ENCODE data around the gene TMEM123. TPM values are rescaled to one million over a fixed set of nuclear protein-coding genes. Genes with fewer than 3 reads are reported as not detected.
A peak's percentile ranks its signal among the peaks of the same experiment; 100 is the strongest.
"Not testable (repeated sequence)": the region's sequence is repeated elsewhere in the genome, so short reads cannot be mapped to it uniquely, and the experiment has no call there.

TMEM123 gene
- total and polyA plus RNA-seq, 2 of the 13 experiments (the other 11 are each of a cell fraction or from before 2014, with no cell fraction given) = 365 to 2,761 TPM

GRCh38 chr11:102436561-102436960, 16.0 kb downstream of the TMEM123 start (continued):
- TF ChIP-seq GLMP (CRISPR knock-in tag; IDR thresholded peaks at IDR 0.05; ENCODE audit: borderline replicate concordance) (no peak), ZNF503 (CRISPR knock-in tag; IDR thresholded peaks at IDR 0.05) (no peak), ZFY (CRISPR knock-in tag; IDR thresholded peaks at IDR 0.05) (no peak), SP1 (IDR thresholded peaks at IDR 0.05) (no peak), SP1 (CRISPR knock-in tag; IDR thresholded peaks at IDR 0.05) (no peak), ZNF777 (CRISPR knock-in tag; IDR thresholded peaks at IDR 0.05) (no peak), AKAP8 (CRISPR knock-in tag; IDR thresholded peaks at IDR 0.05) (no peak), ZFP41 (CRISPR knock-in tag; IDR thresholded peaks at IDR 0.05; ENCODE audit: borderline replicate concordance) (no peak), TOE1 (CRISPR knock-in tag; IDR thresholded peaks at IDR 0.05) (no peak), ZNF768 (CRISPR knock-in tag; IDR thresholded peaks at IDR 0.05) (no peak), ZNF879 (CRISPR knock-in tag; IDR thresholded peaks at IDR 0.05) (no peak), ZNF672 (CRISPR knock-in tag; IDR thresholded peaks at IDR 0.05) (no peak), FOXP1 (IDR thresholded peaks at IDR 0.05) (no peak), FOXP1 (CRISPR knock-in tag; IDR thresholded peaks at IDR 0.05) (no peak)

GRCh38 chr11:102435688-102436087, 16.9 kb downstream of the TMEM123 start:
- no peak for ATAC-seq
- TF ChIP-seq RBM22 (optimal IDR thresholded peaks at IDR 0.05; ENCODE audit: low read length) (peak; percentile 4), NFIC (IDR thresholded peaks at IDR 0.05; ENCODE audit: low read length) (no peak)
- peaks cover 95% of the 10 kb centered on the region for H3K79me2 ChIP-seq (ENCODE audit: insufficient read depth, low read length)
- ChIA-PET POLR2A (no interaction called here), CTCF (ENCODE audit: low intra/inter-chr PET ratio, low total read pairs) (no interaction called here)
- H3K9ac ChIP-seq (ENCODE audit: insufficient read depth, low read depth, low read length) = no peak overlapping the region
- FAIRE-seq = no peak
- H3K9me3 ChIP-seq (ENCODE audit: low read length) = peaks cover 21% of the 10 kb centered on the region; the same call in 1 of the 2 replicates
- intact Hi-C loops (cut with micrococcal nuclease; ENCODE audit: unreplicated experiment) = no loop called here
- peaks cover 78% of the 10 kb centered on the region for H4K20me1 ChIP-seq (ENCODE audit: insufficient read depth, low read length)
- no peak overlapping the region for H3K4me2 ChIP-seq (ENCODE audit: low read depth, low read length)
- no TSS peak for BruUV-seq (replicated peaks)
- H3K36me3 ChIP-seq (replicated peaks in 1 of 2; ENCODE audit: control insufficient read depth in 1 of 2, insufficient read depth in 2 of 2, low read length in 2 of 2) = peaks cover 19 to 73% of the 10 kb centered on the region in 2 experiments
- H3K4me1 ChIP-seq (ENCODE audit: insufficient read depth, low read length) = peaks cover 56% of the 10 kb centered on the region
- in situ Hi-C loops (cut with HindIII; ENCODE audit: extremely low pct_ligation_motif_present, low pct_unique_long_range_greater_than_20kb) = no loop called here
- H3K4me3 ChIP-seq (replicated peaks in 1 of 3; ENCODE audit: insufficient read depth in 1 of 3, low read depth in 2 of 3, low read length in 3 of 3) = no peak overlapping the region
- no peak for DNase-seq (ENCODE audit: low spot score)
- H3K27ac ChIP-seq (ENCODE audit: extremely low read length, insufficient read depth, low read length) = no peak overlapping the region
- no peaks in the 10 kb centered on the region for H3K27me3 ChIP-seq (ENCODE audit: control insufficient read depth in 1 of 2, insufficient read depth in 2 of 2, low read length in 2 of 2)
- H2AFZ ChIP-seq (ENCODE audit: low read length) = no peak overlapping the region
- 97% methylated on average over 3 of the region's 3 CpGs for WGBS (ENCODE audit: low lambda C conversion rate)

- peaks cover 98% of the 10 kb centered on the region for H3K79me2 ChIP-seq (ENCODE audit: insufficient read depth, low read length)
- BruUV-seq (replicated peaks); H3K27ac ChIP-seq (ENCODE audit: extremely low read length, insufficient read depth, low read length); ATAC-seq; FAIRE-seq; CTCF ChIA-PET (ENCODE audit: low intra/inter-chr PET ratio, low total read pairs); H3K4me2 ChIP-seq (ENCODE audit: low read depth, low read length); POLR2A ChIA-PET; H3K9ac ChIP-seq (ENCODE audit: insufficient read depth, low read depth, low read length); intact Hi-C loops (cut with micrococcal nuclease; ENCODE audit: unreplicated experiment); H3K4me3 ChIP-seq (replicated peaks in 1 of 3; ENCODE audit: insufficient read depth in 1 of 3, low read depth in 2 of 3, low read length in 3 of 3); DNase-seq (ENCODE audit: low spot score); H3K27me3 ChIP-seq (ENCODE audit: control insufficient read depth in 1 of 2, insufficient read depth in 2 of 2, low read length in 2 of 2); H2AFZ ChIP-seq (ENCODE audit: low read length); in situ Hi-C loops (cut with HindIII; ENCODE audit: extremely low pct_ligation_motif_present, low pct_unique_long_range_greater_than_20kb): not testable (repeated sequence)
- H3K36me3 ChIP-seq (replicated peaks in 1 of 2; ENCODE audit: control insufficient read depth in 1 of 2, insufficient read depth in 2 of 2, low read length in 2 of 2) = peaks cover 24 to 93% of the 10 kb centered on the region in 2 experiments
- peaks cover 92% of the 10 kb centered on the region for H4K20me1 ChIP-seq (ENCODE audit: insufficient read depth, low read length)
- WGBS (ENCODE audit: low lambda C conversion rate) = 100% methylated on average over 3 of the region's 3 CpGs
- peaks cover 56% of the 10 kb centered on the region for H3K4me1 ChIP-seq (ENCODE audit: insufficient read depth, low read length)
- peaks cover 21% of the 10 kb centered on the region; the same call in 1 of the 2 replicates for H3K9me3 ChIP-seq (ENCODE audit: low read length)
These were observed 19.0 kb downstream of the TMEM123 start for GRCh38 chr11:102433571-102433970.

Measured in HepG2 (cell line).